ENCODE data around the gene ADAMTS17. TPM values are rescaled to one million over a fixed set of nuclear protein-coding genes. Genes with fewer than 3 reads are reported as not detected.

Gene ADAMTS17
- total RNA-seq, 1 experiment from 2014 or later: 4.2 TPM

DNA sequence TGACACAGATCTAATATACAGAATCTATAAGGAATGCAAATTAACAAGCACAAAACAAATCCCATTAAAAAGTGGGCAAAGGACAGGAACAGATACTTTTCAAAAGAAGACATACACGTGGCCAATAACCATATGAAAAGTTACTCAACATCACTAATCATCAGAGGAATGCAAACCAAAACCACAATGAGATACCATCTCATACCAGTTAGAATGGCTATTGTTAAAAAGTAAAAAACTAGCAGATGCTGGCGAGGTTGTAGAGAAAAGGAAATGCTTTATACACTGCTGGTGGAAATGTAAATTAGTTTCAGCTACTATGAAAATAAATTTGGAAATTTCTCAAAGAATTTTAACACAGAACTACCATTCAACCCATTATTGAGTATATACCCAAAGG lies 50.7 kb downstream of the ADAMTS17 start:
- Histone ChIP-seq H4K20me1 (ENCODE audit: insufficient read depth) (no peaks in the 10 kb centered on the region), H3K9ac (ENCODE audit: low read length) (no peak overlapping the region), H3K9me2 (ENCODE audit: insufficient read depth) (no peaks in the 10 kb centered on the region), H3K9me3 (ENCODE audit: control insufficient read depth in 1 of 2, insufficient read depth in 1 of 2, low read depth in 1 of 2, low read length in 2 of 2) (peaks cover 3% of the 10 kb centered on the region in 2 experiments; a peak in 2 of 4 replicates), H3K4me2 (ENCODE audit: low read length) (no peak overlapping the region), H3K4me1 (ENCODE audit: control insufficient read depth in 1 of 2, insufficient read depth in 2 of 2, low read length in 2 of 2) (no peaks in the 10 kb centered on the region), H3K4me3 (replicated peaks in 1 of 2; ENCODE audit: low read depth in 1 of 2, low read length in 2 of 2) (no peak overlapping the region), H3K36me3 (ENCODE audit: control insufficient read depth in 1 of 2, insufficient read depth in 2 of 2, low read length in 2 of 2) (no peaks in the 10 kb centered on the region), H3K27ac (ENCODE audit: low read depth, low read length) (no peak overlapping the region), H2AFZ (ENCODE audit: low read depth, low read length, poor library complexity, severe bottlenecking) (no peak overlapping the region), H3K79me2 (ENCODE audit: insufficient read depth, low read length) (no peaks in the 10 kb centered on the region), H3K27me3 (ENCODE audit: insufficient read depth, low read length) (no peaks in the 10 kb centered on the region)
- POLR2A ChIA-PET: no interaction called here
- no peak for DNase-seq (ENCODE audit: low read depth, low spot score)
- intact Hi-C loops (cut with micrococcal nuclease): no loop called here
- RAD21 ChIA-PET (ENCODE audit: low non-redundant PET in 1 of 2, low total read pairs in 2 of 2, uncharacterized antibody in 2 of 2, unreplicated experiment in 2 of 2): no interaction called here
- TF ChIP-seq ELF1 (IDR thresholded peaks at IDR 0.05; ENCODE audit: borderline replicate concordance, low read depth) (no peak), POLR2A (IDR thresholded peaks at IDR 0.05; ENCODE audit: borderline replicate concordance, extremely low read depth, insufficient read depth, insufficient read length) (no peak), CEBPB (IDR thresholded peaks at IDR 0.05; ENCODE audit: low read depth) (no peak), EZH2 (IDR thresholded peaks at IDR 0.05) (no peak), EGR1 (IDR thresholded peaks at IDR 0.05; ENCODE audit: low read depth) (no peak), ZFX (IDR thresholded peaks at IDR 0.05) (no peak)
- no peak for ATAC-seq
- BruUV-seq (replicated peaks): no TSS peak
- CTCF ChIA-PET: no interaction called here

DNA sequence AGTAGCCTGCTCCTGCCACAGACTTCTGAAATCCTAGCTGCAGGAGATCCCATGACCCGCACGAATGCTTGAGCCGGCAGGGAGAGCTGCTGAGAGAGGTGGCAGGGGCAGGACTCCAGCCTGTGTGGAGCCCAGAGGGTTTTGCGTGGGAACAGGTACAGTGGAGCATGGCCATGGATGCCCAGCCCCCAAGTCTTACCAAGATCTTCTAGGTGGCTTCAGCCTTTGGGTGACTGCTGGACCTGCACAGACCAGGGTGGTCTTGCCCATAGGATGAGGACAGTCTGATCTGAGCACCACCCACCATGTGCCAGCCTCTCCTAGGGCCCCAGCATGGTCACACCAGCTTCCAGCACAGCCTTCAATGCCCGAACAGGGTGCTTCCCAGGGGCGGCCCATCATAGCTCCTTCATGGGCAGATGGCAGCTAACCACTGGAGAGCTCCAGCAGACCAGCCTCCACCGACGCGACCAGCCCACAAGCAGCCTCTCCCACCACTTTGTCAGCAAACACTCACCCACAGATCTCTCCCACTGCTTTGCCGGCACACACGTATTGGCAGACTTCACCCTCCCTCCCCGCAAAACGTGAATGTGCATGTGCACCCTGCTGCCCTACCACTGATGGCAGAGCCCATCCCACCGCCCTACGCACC lies 56.0 kb downstream of the ADAMTS17 start:
- H3K27ac ChIP-seq (ENCODE audit: low read depth, low read length): no peak overlapping the region
- no peaks in the 10 kb centered on the region for H4K20me1 ChIP-seq (ENCODE audit: insufficient read depth)
- H3K4me2 ChIP-seq (ENCODE audit: low read length): no peak overlapping the region
- no peak overlapping the region for H3K4me3 ChIP-seq (replicated peaks in 1 of 2; ENCODE audit: low read depth in 1 of 2, low read length in 2 of 2)
- H3K9me3 ChIP-seq (ENCODE audit: control insufficient read depth in 1 of 2, insufficient read depth in 1 of 2, low read depth in 1 of 2, low read length in 2 of 2): no peaks in the 10 kb centered on the region
- RAD21 ChIA-PET (ENCODE audit: low non-redundant PET in 1 of 2, low total read pairs in 2 of 2, uncharacterized antibody in 2 of 2, unreplicated experiment in 2 of 2): no interaction called here
- no peaks in the 10 kb centered on the region for H3K9me2 ChIP-seq (ENCODE audit: insufficient read depth)
- H3K4me1 ChIP-seq (ENCODE audit: control insufficient read depth in 1 of 2, insufficient read depth in 2 of 2, low read length in 2 of 2): no peaks in the 10 kb centered on the region
- no peaks in the 10 kb centered on the region for H3K79me2 ChIP-seq (ENCODE audit: insufficient read depth, low read length)
- POLR2A ChIA-PET: no interaction called here
- no peaks in the 10 kb centered on the region for H3K36me3 ChIP-seq (ENCODE audit: control insufficient read depth in 1 of 2, insufficient read depth in 2 of 2, low read length in 2 of 2)
- ATAC-seq (no peak), DNase-seq (ENCODE audit: low read depth, low spot score) (no peak)
- intact Hi-C loops (cut with micrococcal nuclease): no loop called here
- no peak overlapping the region for H3K9ac ChIP-seq (ENCODE audit: low read length)
- no peaks in the 10 kb centered on the region for H3K27me3 ChIP-seq (ENCODE audit: insufficient read depth, low read length)
- no TSS peak for BruUV-seq (replicated peaks)
- no peak overlapping the region for H2AFZ ChIP-seq (ENCODE audit: low read depth, low read length, poor library complexity, severe bottlenecking)
- CTCF ChIA-PET: no interaction called here
- no peak for TF ChIP-seq EGR1 (IDR thresholded peaks at IDR 0.05; ENCODE audit: low read depth)
- TF ChIP-seq, protein P1, sequence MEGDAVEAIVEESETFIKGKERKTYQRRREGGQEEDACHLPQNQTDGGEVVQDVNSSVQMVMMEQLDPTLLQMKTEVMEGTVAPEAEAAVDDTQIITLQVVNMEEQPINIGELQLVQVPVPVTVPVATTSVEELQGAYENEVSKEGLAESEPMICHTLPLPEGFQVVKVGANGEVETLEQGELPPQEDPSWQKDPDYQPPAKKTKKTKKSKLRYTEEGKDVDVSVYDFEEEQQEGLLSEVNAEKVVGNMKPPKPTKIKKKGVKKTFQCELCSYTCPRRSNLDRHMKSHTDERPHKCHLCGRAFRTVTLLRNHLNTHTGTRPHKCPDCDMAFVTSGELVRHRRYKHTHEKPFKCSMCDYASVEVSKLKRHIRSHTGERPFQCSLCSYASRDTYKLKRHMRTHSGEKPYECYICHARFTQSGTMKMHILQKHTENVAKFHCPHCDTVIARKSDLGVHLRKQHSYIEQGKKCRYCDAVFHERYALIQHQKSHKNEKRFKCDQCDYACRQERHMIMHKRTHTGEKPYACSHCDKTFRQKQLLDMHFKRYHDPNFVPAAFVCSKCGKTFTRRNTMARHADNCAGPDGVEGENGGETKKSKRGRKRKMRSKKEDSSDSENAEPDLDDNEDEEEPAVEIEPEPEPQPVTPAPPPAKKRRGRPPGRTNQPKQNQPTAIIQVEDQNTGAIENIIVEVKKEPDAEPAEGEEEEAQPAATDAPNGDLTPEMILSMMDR (IDR thresholded peaks at IDR 0.05 in 2 of 3, conservative IDR thresholded peaks at IDR 0.05 in 1 of 3; ENCODE audit: borderline replicate concordance in 1 of 3, insufficient read depth in 1 of 3, low read depth in 2 of 3, low read length in 2 of 3): no peak
- no peak for TF ChIP-seq EZH2phosphoT487 (IDR thresholded peaks at IDR 0.05; ENCODE audit: borderline replicate concordance)
- no peak for TF ChIP-seq JUND (IDR thresholded peaks at IDR 0.05)
- TF ChIP-seq TCF7L2 (IDR thresholded peaks at IDR 0.05; ENCODE audit: borderline replicate concordance, extremely low read depth, insufficient read depth, insufficient read length): no peak
- no peak for TF ChIP-seq EZH2 (IDR thresholded peaks at IDR 0.05)
- TF ChIP-seq YY1 (IDR thresholded peaks at IDR 0.05; ENCODE audit: extremely low read depth, insufficient replicate concordance, low read depth, low read length): no peak

Data from HCT116 (cell line).